HS-27A (cell line): ENCODE results near the gene KDM3A.
"Not testable (repeated sequence)": the region's sequence is repeated elsewhere in the genome, so short reads cannot be mapped to it uniquely, and the experiment has no call there.

Source experiments
- DNase-seq: peaks from one replicate; pipeline ENCODE4 v3.0.0-alpha.2; 2012; ENCODE audit warnings: low read depth, missing footprints

The KDM3A gene

DNA sequence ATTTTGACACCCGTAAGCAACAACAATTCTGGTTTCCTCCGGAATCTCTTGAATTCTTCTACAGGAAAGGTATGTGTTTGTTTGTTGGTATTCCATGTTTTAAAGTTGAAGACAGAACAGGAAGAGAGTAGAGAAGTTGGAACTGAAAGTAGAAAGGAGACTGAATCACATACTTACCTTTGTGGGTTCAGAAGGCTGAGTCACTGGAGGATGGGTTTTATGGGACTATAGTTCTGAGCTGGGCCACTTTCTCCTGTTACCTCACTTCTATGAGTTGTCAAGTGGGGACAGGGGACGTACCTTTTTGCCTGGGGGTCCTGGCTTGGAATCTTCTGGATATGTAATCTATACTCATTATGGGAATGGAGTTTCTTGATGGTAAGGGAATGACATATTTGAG is 40.9 kb downstream of the KDM3A start:
- no peak for DNase-seq

DNA sequence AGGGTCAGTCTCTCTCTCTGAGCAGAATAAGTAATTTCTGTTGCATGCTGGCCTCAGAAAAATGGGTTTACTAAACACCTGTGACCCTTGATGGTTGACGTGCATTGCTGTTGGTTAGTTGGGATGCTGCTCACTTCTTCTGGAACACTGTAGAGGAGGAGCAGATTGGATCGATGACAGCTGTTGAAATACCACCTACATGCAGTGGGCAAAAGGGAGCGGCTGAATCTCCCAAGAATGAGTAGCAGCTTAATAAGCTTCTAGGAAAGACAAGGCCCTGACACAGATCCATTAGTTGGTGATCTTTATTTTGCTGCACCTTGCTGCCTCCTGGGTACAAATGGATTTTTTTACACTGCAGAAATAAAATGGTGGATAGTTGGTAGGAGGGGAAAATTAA is 43.2 kb downstream of the KDM3A start:
- no peak for DNase-seq

DNA sequence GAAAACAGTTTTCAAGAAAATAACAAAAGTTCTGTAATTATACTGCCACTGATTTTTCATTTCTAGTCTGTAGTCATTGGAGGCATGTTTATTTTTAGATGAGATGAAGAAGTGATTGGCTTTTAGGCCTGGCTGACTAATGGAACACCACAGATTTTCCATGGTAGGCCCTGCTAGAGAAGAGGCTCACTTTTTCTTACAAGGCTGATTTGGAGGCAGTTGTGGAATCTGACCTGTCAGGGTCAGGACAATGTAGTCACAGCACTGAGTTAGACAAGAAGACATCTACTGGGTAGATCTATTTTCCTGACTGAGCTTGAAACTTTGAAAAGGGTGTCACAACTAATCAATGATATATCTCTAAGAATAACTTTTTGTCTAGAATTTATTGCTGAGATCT is 43.9 kb downstream of the KDM3A start:
- DNase-seq, result no peak

DNA sequence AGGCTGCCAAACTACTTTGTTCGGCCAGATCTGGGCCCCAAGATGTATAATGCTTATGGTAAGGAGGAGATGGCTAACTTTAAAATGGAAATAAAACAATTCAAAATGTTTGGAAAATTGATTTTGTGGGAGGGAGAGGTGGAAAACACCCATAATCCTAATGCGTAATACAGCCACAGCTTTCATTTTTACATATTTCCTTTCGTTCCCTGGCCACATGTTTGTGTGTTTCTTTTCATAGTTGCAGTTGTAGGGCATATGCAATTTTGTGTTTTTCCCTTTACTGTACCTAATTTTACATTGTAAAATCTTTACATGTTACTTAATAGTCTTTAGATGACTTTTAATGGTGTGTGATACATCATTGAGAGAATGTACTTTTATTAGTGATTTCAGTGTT is 44.6 kb downstream of the KDM3A start:
- no peak for DNase-seq

DNA sequence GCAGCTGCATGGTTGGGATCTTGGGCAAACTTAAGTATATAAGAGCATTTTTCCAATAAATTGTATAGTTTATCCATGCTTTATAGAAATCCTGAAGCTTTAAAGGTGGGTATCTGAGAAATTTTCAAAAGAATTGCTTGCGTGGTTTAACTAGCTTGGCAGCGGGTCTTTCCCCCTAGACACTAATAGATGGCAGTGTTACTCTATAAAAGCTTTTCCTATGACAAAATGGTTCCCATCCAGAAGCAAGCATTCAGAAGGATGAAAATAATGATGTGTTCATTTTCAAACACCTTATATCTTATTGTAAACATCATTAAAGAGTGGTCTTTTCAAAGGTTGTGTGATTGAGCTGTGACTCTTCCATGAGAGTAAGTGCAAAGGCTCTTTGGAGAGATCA is 45.9 kb downstream of the KDM3A start:
- no peak for DNase-seq

DNA sequence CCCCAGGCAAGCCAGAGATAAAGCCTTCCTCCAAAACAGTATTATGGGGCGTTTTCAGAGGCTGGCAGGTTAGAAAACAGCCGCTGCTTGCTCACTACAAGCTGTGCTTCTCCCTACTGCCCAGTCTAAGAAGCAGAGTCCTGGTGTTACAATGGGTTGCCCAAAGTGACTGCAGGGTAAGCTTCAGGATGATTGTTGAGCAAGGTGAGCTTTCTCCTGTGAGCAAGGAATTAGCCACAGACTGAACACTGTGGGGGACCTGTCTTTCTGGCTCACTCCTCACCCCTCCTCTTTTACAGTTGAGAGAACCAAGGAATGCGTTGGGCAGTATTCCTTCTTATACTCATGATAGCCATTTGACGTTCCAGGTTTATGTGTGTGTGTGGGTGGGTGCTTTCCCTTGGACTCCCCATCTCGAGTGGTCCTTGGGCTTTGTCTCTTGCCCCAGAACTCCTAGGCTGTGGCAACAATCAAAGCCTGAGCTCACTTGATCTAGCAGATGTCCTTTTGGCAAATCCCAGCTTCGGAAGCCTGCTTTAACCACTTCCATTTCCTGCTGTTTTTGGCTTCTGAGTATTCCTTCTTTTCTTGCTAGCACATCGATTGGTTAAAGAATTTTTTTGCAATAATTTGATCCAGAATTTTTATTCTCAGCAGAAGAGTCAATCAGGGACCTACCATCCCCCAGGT is 47.5 kb downstream of the KDM3A start:
- no peak for DNase-seq

DNA sequence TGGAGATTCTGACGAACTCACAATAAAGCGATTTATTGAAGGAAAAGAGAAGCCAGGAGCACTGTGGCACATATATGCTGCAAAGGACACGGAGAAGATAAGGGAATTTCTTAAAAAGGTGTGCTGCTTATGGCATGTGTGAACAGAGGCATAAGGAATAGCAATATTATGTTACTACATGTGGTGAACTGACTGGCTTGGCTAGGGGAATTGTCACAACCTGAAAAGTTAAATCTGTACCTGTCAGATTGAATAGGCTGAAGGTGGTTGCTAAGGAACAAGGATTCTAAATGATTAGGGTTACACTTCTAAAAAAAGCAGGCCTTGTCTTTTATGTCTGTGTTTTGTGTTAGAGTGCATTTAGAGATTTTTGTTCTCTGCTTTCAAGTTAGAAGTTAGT is 48.4 kb downstream of the KDM3A start:
- DNase-seq, result no peak

DNA sequence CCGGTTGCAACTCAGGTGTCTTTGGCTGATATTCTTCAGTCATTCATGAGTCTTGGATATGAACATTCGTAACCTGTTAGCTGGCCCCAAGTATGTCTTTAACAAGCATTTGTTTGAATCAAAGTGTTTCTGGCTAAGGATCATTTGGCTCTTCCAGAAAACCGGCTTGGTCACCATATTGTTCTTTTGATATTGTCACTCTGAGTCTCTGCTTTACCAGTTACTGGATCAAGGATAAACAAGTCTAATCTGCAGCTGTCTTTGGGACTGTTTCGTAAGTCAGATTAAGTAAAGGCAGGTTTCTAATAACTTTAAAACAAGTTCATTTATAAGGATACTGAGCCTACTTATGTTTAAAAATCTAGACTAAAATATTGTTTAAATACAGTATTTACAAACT is 49.1 kb downstream of the KDM3A start:
- no peak for DNase-seq

DNA sequence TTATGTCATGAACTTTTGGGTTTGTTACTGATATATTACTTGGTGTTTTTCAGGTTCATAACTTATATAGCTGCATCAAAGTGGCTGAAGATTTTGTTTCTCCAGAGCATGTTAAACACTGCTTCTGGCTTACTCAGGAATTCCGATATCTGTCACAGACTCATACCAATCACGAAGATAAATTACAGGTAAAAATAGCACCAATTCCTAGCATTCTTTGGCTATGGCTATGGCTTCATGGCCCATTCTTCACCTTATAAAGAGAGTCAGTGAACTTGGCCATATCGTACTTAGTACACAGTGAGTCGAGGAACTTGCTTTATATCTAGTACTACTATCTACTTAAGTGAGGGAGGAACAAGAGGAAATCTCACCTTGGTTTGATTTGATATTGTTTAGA is 49.9 kb downstream of the KDM3A start:
- DNase-seq, result no peak

DNA sequence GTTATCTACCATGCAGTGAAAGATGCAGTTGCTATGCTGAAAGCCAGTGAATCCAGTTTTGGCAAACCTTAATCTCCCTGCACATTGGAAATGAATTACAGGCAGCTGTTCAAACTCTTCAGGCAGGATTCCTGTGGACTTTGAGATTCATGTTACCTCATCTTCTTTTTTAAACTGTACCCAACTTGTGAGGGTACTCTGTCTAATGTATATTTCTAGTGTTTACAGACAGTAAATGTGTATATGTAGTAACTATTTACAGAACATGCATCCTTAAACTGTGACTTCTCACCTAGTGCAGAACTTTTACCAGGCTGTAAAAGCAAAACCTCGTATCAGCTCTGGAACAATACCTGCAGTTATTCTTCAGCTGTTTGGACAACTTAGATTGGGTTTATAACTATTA is 50.9 kb downstream of the KDM3A start:
- DNase-seq, result no peak

DNA sequence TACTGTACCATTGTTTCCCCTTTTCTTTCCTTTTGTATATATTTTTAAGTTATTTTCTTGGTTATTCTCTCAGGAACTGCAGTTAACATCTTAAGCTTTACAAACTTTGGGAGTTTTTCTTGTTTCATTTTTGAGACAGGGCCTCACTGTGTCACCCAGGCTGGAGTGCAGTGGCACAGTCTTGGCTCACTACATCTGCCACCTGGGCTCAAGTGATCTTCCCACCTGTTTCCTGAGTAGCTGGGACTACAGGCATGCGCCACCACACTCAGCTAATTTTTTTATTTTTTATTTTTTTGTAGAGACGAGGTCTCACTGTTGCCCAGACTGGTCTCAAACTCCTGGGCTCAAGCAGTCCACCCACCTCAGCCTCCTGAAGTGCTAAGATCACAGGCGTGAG is 55.2 kb downstream of the KDM3A start:
- not testable (repeated sequence) for DNase-seq

DNA sequence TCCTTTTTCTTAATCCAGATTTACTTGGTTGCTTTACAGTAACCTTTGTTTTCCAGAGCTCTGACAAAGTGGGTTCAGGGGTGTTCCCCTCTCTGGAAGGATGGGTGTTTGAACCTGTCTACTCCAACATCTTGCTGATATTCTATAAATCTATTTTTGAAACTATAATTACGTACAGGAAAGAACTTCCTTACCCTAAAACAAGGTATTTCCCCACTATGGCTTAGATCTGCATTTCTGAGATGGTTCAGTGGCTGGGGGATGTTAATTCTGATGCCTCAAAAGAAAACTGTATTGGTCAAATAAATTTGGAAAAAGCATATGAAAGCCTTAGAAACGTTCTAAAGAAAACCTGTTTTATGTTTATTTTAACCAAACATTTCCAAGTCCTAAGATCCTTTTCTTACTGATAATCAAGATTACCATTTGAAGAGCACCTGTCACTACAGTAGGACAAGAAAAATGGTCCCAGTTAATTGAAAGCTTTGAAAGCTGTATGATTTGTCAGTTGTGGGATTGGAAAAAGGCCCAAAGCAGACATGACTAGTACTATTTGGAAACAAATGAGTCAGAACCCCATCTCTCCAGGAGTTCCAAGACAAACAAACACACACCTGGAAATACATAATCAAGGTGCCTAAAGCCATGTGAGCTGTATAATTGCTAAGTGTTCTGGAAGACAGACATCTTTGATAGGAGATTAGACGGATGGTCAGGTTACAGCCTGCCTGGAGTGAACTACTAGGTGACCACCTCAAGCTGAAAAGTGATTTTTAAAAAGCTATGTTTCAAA is 57.5 kb downstream of the KDM3A start:
- DNase-seq, result no peak

DNA sequence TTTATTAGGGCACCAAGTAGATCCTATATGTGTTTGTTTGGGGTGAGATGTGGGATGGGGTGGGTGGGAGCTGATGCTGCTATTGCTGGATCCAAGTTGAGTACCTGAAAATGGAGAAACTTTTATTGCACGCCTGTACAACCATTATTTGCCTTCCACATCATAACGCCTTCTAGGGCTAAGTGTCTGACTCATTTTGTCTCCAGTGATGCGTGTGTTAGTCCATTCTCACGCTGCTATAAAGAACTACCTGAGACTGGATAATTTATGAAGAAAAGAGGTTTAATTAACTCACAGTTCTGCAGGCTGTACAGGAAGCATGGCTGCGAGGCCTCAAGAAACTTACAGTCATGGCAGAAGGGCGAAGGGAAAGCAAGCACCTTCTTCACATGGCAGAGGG is 58.2 kb downstream of the KDM3A start:
- DNase-seq, result no peak

DNA sequence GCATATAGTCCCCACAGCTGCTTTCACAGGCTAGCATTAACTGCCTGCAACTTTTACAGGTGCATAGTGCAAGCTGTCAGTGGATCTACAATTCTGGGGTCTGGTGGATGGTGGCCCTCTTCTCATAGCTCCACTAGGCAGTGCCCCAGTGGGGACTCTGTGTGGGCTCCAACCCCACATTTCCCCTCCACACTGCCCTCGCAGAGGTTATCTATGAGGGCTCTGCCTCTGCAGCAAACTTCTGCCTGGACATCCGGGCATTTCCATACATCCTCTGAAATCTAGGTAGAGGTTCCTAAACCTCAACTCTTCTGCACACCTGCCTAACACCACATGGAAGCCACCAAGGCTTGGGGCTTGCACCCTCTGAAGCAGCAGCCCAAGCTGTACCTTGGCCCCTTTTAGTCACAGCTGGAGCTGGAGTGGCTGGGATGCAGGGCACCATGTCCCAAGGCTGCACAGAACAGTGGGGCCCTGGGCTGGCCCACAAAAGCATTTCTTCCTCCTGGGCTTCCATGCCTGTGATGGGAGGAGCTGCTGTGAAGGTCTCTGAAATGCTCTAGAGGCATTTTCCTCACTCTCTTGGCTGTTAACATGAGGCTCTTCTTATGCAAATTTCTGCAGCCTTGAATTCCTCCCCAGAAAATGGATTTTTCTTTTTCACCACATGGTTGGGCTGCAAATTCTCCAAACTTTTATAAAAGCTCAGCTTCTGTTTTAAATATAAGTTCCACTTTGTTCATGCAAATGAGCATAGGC is 59.3 kb downstream of the KDM3A start:
- no peak for DNase-seq

DNA sequence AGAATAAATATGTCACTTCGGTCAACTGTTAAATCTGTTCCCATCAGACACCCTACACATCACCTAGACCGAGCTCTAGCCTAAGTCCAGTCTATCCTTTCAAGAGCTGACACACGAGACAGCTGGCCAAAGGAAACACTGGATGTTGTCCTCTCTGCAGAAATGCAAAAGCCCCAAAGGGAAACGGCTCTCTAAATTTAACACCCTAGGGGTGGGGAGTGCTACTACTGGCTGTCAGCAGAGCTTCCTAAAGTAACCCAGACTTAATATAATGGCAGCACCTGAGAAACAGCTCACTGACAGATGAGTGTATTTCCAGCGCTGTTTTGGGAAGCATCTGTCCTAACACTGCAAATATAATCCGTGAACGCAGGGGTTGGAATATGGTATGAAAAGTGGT is 66.4 kb downstream of the KDM3A start:
- DNase-seq, result no peak

DNA sequence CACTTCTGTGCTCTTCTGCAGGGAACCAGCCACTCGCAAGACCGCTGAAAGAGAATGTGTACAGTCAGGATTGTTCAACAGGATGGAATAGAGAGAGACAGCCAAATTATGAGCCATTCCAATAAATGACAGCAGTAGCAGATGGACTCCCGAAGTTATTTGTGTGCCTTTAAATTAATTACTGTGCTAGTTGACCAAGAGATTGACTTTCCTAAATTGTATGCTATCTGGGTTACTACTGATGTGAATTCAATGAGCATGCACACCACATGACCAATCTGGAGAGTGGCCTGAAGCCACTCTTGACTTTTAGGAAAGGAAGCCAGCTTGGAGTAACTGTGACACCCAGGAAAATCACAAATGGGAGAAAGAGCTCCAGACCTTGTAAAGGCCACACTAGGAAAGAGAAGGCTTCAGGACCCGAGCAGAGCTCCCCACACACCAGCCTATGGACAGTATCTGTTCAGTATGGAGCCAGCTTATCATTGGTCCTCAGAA is 69.3 kb downstream of the KDM3A start:
- no peak for DNase-seq

DNA sequence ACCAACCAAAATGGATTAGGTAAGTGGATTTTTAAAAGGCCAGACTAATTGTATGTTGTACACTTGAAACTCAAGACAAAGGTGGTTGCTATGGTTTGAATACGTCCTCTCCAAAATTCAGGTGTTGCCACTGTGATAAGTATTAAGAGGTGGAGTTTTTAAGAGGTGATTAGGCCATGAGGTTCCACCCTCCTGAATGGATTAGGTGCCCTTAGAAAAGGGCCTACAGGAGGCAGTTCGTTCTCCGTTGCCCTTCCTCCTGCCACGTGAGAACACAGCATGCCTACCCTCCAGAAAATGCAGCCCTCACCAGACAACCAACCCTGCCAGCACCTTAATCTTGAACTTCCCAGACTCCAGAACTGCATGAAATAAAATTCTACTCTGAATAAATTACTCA is 70.9 kb downstream of the KDM3A start:
- no peak for DNase-seq

DNA sequence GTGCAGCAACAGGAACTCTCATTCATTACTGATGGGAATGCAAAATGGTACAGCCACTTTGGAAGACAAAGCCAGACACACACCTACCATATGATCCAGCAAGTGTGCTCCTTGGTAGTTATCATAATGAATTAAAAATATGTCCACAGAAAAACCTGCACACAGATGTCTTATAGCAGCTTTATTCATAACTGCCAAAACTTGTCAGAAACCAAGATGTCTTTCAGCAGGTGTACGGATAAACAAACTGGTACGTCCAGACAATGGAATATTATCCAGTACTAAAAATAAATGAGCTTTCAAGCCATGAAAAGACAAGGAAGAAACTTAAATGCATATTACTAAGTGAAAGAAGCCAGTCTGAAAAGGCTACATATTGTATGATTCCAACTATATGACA is 71.7 kb downstream of the KDM3A start:
- DNase-seq, result no peak

DNA sequence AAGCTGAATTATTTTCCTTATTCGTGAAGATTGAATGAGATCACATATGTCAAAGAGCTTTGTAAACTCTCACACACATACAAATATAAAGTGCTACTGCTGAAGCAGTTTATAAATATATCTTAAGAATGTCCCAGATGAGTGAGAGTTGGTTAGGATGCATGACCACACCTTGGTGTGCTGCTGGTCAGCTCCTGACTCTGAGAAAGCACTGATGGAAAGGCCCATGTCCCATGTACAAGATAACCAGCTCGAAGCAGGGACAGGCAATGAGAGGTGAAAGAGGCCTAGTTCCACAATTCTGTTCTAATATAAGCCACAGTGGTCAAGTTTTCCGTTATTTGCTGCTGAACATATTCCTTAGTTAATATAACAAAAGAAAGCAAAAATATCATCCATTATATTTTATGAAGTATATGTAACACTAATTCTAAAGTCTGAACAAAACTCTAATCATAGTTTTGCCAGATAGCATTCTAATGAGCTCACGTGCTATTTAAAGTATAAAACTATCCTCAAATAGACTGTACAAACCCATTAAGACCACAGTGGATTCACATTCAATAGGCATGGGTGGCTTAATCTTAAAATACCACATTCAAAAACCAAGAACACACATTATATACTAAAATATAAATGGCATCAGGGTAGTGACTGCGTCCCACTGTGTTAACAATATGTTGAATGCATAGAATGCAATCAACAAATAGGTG is 72.9 kb downstream of the KDM3A start:
- DNase-seq, result no peak

DNA sequence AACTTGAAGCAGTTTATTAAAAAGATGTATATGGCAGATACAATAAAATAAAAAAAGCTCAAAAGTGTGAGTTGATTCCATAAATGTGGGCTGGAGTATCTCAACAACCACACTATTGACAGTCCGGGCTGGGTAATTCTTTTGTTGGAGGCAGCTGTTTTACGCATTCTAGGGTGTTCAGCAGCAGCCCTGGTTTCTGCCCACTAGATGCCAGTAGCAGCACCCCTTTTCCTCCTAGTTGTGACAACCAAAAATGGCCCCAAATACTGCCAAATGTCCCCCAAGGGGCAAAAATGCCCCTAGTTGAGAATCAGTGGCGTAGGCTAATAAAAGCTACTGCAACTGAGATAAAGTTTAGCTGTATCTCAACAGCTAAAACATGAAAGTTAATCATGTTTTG is 77.3 kb downstream of the KDM3A start:
- DNase-seq, result no peak

DNA sequence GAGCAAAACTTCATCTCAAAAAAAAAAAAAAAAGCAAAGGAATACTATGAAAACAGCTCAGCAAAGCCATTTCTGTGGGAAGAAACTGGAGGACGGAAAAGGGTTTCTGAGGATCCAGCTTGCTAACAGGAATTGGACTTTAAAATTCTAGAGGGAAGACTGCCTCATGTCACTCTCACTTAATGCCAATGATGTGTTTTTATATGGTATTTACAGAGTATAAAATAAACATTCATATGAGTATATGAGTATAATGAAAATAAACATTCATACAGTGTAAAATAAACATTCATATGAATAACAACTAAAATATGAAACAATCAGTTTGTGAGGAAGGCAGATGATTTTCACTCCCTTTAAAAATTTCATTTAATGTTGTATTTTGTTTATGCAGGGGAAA is 78.2 kb downstream of the KDM3A start:
- DNase-seq, result no peak

DNA sequence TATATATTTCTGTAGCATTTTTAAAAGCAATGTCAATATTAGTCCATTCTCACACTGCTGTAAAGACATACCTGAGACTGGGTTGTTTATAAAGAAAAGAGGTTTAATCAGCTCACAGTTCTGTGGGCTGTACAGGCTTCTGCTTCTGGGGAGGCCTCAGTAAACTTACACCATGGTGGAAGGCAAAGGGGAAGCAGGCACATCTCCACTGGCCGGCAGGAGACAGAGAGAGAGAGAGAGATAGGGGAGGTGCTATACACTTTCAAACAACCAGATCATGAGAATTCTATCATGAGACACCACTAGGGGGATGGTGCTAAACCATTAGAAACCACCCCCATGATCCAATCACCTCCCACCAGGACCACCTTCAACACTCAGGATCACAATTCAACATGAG is 79.0 kb downstream of the KDM3A start:
- DNase-seq, result no peak
